ENCODE results near the gene GPD1L. TPM values are rescaled to one million over a fixed set of nuclear protein-coding genes. Genes with fewer than 3 reads are reported as not detected.

The GPD1L gene
- total and polyA plus RNA-seq, 2 of the 13 experiments (the other 11 are each of a cell fraction or from before 2014, with no cell fraction given), result 4.9 to 13.7 TPM

GRCh38 chr3:32062950-32063582 is 43.4 kb upstream of the GPD1L start:
- no peaks in the 10 kb centered on the region for H3K36me3 ChIP-seq (replicated peaks in 1 of 2; ENCODE audit: control insufficient read depth in 1 of 2, insufficient read depth in 2 of 2, low read length in 2 of 2)
- ATAC-seq (no peak), FAIRE-seq (no peak), DNase-seq (ENCODE audit: low spot score) (no peak)
- H3K9me3 ChIP-seq (ENCODE audit: low read length), result no peaks in the 10 kb centered on the region
- no peak overlapping the region for H2AFZ ChIP-seq (ENCODE audit: low read length)
- 35% methylated on average over 3 of the region's 4 CpGs for WGBS (ENCODE audit: low lambda C conversion rate)
- POLR2A ChIA-PET, result no interaction called here
- BruUV-seq (replicated peaks), result no TSS peak
- TF ChIP-seq JDP2 (CRISPR knock-in tag; IDR thresholded peaks at IDR 0.05; ENCODE audit: borderline replicate concordance) (no peak), NCOA5 (CRISPR knock-in tag; IDR thresholded peaks at IDR 0.05) (no peak)
- H3K4me1 ChIP-seq (ENCODE audit: insufficient read depth, low read length), result no peaks in the 10 kb centered on the region
- no peak overlapping the region for H3K4me2 ChIP-seq (ENCODE audit: low read depth, low read length)
- CTCF ChIA-PET (ENCODE audit: low intra/inter-chr PET ratio, low total read pairs), result no interaction called here
- H3K27me3 ChIP-seq (ENCODE audit: control insufficient read depth in 1 of 2, insufficient read depth in 2 of 2, low read length in 2 of 2), result peaks cover 0 to 12% of the 10 kb centered on the region in 2 experiments; a peak in 1 of 5 replicates
- in situ Hi-C loops (cut with HindIII; ENCODE audit: extremely low pct_ligation_motif_present, low pct_unique_long_range_greater_than_20kb), result no loop called here
- intact Hi-C loops (cut with micrococcal nuclease; ENCODE audit: unreplicated experiment), result no loop called here
- no peak overlapping the region for H3K9ac ChIP-seq (ENCODE audit: insufficient read depth, low read depth, low read length)
- H3K79me2 ChIP-seq (ENCODE audit: insufficient read depth, low read length), result no peaks in the 10 kb centered on the region
- no peak overlapping the region for H3K27ac ChIP-seq (ENCODE audit: extremely low read length, insufficient read depth, low read length)
- H3K4me3 ChIP-seq (replicated peaks in 1 of 3; ENCODE audit: insufficient read depth in 1 of 3, low read depth in 2 of 3, low read length in 3 of 3), result no peak overlapping the region
- H4K20me1 ChIP-seq (ENCODE audit: insufficient read depth, low read length), result no peaks in the 10 kb centered on the region

GRCh38 chr3:32066686-32067085 is 39.7 kb upstream of the GPD1L start:
- Histone ChIP-seq H3K4me2 (ENCODE audit: low read depth, low read length) (no peak overlapping the region), H3K4me1 (ENCODE audit: insufficient read depth, low read length) (no peaks in the 10 kb centered on the region), H3K9me3 (ENCODE audit: low read length) (no peaks in the 10 kb centered on the region), H3K4me3 (replicated peaks in 1 of 3; ENCODE audit: insufficient read depth in 1 of 3, low read depth in 2 of 3, low read length in 3 of 3) (no peak overlapping the region), H3K9ac (ENCODE audit: insufficient read depth, low read depth, low read length) (no peak overlapping the region), H3K79me2 (ENCODE audit: insufficient read depth, low read length) (no peaks in the 10 kb centered on the region), H2AFZ (ENCODE audit: low read length) (no peak overlapping the region), H3K27ac (ENCODE audit: extremely low read length, insufficient read depth, low read length) (no peak overlapping the region), H4K20me1 (ENCODE audit: insufficient read depth, low read length) (no peaks in the 10 kb centered on the region), H3K36me3 (replicated peaks in 1 of 2; ENCODE audit: control insufficient read depth in 1 of 2, insufficient read depth in 2 of 2, low read length in 2 of 2) (no peaks in the 10 kb centered on the region), H3K27me3 (ENCODE audit: control insufficient read depth in 1 of 2, insufficient read depth in 2 of 2, low read length in 2 of 2) (peaks cover 0 to 19% of the 10 kb centered on the region in 2 experiments; a peak in 2 of 5 replicates)
- TF ChIP-seq MED8 (CRISPR knock-in tag; IDR thresholded peaks at IDR 0.05; ENCODE audit: insufficient replicate concordance) (no peak), ZZZ3 (CRISPR knock-in tag; IDR thresholded peaks at IDR 0.05; ENCODE audit: borderline replicate concordance) (no peak), ATM (IDR thresholded peaks at IDR 0.05; ENCODE audit: borderline replicate concordance) (no peak), ZBTB43 (CRISPR knock-in tag; conservative IDR thresholded peaks at IDR 0.05) (no peak), ZNF441 (CRISPR knock-in tag; IDR thresholded peaks at IDR 0.05; ENCODE audit: borderline replicate concordance) (no peak), NR3C1 (CRISPR knock-in tag; IDR thresholded peaks at IDR 0.05) (no peak), ZNF180 (CRISPR knock-in tag; IDR thresholded peaks at IDR 0.05; ENCODE audit: borderline replicate concordance, low read depth) (no peak), ZNF205 (CRISPR knock-in tag; IDR thresholded peaks at IDR 0.05) (no peak), SYNCRIP (IDR thresholded peaks at IDR 0.05; ENCODE audit: insufficient read depth, low read depth, low read length) (no peak), NR2C2 (CRISPR knock-in tag; IDR thresholded peaks at IDR 0.05; ENCODE audit: borderline replicate concordance) (no peak), MXI1 (IDR thresholded peaks at IDR 0.05; ENCODE audit: borderline replicate concordance, low read depth, low read length) (no peak), ZSCAN30 (CRISPR knock-in tag; IDR thresholded peaks at IDR 0.05) (no peak), ETV6 (CRISPR knock-in tag; conservative IDR thresholded peaks at IDR 0.05) (no peak), RELA (CRISPR knock-in tag; IDR thresholded peaks at IDR 0.05) (no peak)
- DNase-seq (ENCODE audit: low spot score), result no peak
- WGBS (ENCODE audit: low lambda C conversion rate), result 10% methylated on average over 2 of the region's 2 CpGs
- ATAC-seq, result no peak
- POLR2A ChIA-PET, result no interaction called here
- in situ Hi-C loops (cut with HindIII; ENCODE audit: extremely low pct_ligation_motif_present, low pct_unique_long_range_greater_than_20kb), result no loop called here
- CTCF ChIA-PET (ENCODE audit: low intra/inter-chr PET ratio, low total read pairs), result no interaction called here
- BruUV-seq (replicated peaks), result no TSS peak
- intact Hi-C loops (cut with micrococcal nuclease; ENCODE audit: unreplicated experiment), result no loop called here
- FAIRE-seq, result no peak
